COLO668 (cell line): ENCODE results near the gene UPF3A.
A peak's percentile ranks its signal among the peaks of the same experiment; 100 is the strongest.
"Not testable (repeated sequence)": the region's sequence is repeated elsewhere in the genome, so short reads cannot be mapped to it uniquely, and the experiment has no call there.

Experiments used
- DNase-seq: peaks from one replicate; lab custom pipeline; 2025; ENCODE audit not compliant: unreplicated experiment; lab: John Stamatoyannopoulos, UW

Gene UPF3A

DNA sequence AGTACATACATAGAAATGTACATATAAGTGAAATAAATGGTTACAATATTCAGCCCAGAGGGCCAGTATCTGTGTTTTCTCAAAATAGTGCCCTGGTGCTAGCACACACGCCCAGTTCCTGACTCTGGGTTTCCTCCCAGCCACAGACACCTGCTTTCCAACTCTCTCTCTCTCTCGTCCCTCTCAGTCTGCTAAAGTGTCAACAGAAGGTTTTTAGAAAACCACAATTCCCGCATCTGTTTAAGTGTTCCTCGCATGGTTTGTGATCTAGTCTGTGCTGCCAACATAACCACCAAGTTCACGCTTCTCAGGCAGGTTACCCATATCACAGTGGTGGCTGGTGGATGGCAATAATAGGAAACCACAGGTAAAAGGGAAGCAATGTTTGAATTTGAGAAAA is 17.8 kb upstream of the UPF3A start:
- DNase-seq: no peak

DNA sequence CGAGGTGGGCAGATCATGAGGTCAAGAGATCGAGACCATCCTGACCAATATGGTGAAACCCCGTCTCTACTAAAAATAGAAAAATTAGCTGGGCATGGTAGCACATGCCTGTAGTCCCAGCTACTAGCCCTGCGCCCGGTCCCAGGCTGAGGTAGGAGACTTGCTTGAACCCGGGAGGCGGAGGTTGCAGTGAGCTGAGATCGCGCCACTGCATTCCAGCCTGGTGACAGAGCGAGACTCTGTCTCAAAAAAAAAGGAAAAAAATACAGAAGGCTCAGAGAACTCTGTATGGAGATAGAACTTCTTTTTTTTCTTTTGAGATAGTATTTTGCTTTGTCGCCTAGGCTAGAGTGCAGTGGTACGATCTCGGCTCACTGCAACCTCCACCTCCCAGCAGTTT is 17.1 kb upstream of the UPF3A start:
- DNase-seq: not testable (repeated sequence)

DNA sequence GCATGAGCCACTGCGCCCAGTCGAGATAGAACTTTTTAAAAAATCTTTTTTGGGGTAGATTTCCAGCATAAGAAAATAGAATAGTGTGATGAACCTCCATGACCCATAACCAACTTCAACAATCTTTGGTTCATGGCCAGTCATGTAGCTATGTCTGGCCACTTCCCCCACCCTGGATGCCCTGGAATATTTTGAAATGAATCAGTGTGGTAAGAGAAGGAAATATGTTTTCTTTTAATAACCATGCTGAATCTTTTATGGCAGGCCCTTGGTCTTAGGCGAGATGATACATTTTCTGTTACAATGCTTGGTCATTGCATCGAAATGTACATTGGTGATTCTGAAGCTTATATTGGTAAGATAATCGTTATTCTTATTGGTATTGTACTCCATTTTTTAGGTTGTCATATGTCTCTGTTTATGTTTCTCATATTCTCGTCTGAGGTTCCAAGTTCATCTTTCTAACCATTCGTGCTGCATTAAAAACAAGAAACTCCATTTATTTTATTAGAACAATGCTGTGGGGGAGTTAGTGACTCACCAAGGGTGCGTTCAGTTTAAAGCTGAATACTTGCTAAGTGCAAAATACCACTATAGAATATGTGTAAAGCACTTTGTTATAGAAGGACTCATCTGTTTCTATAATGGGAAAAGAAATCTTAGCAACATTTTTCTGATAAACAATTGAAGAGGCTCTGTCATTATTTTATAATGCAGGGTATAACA is 16.4 kb upstream of the UPF3A start:
- DNase-seq: no peak

DNA sequence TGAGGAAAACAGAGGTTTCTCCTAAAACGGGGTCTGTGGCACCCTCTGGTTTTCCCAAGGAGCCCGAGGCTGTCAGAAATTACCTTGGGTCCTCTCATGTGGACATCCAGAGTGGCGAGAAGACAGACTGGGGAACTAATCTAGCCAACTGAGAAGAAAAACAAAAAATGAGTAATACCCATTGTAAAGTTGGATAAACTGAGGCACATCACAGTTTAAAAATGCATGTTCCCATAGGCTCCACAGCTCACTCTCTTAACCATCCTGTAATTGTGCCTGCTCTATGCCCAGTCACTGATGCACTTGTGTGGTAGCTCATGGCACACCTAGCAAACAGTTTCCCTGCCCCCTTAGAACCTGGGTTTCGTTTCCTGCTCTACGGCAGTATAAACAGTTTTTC is 15.2 kb upstream of the UPF3A start:
- no peak for DNase-seq

DNA sequence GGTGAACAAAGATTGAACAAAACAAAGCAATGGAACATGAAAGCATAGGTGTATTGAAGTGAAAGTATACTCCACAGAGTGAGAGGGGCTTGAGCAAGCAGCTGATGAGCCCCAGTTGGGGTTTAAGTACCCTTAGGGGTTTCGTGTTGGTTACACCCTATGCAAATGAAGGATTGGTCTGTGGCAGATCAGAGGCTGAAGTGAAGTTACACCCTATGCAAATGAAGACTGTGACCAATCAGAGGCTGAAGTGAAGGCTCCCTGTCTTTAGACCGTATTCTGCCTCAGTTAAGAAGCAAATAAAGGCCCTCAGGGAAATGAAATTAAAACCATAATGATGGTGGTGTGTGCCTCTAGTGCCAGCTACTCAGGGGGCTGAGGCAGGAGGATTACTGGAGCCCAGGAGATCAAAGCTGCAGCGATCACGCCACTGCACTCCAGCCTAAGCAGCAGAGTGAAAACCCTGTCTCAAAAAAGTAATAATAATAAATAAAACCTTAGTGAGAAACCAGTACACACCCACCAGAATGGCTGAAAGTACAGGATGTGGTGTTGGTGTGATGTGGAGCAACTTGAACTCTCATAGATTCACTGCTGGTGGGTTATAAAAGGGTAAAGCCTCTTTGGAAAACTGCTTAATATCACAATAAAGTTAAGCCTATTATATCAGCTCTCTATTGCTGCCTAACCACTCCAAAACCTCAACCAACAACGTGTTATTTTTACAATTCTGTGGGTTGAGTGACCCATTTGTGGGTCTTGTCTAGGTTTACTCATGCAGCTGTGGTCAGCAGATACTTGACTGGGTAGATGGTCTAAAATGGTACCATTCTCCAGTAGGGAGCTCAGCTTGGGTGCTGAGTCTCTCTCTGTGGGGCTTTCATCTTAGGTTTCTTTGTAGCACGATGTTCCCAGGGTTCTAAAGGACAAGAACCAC is 12.8 kb upstream of the UPF3A start:
- no peak for DNase-seq

DNA sequence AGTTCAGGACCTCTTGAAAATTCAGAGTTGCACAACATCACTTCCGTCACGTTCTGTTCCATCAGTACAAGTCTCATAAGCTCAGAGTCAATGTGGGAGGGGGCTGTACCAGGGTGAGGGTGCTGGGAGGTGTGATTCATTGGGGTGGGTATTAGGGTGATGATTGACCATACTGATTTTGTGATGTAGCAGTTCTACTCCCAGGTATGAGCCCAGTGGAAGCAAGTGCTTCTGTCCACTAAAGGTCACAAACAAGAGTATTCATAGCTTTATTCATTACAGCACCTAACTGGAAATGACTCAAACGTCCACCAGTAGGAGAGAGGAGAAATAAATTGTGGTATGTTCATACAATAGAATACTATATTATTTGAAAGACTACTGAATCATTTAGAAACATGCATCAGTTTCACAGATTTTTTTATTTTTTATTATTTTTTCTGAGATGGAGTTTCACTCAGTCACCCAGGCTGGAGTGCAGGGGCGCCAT is 12.1 kb upstream of the UPF3A start:
- DNase-seq: no peak

DNA sequence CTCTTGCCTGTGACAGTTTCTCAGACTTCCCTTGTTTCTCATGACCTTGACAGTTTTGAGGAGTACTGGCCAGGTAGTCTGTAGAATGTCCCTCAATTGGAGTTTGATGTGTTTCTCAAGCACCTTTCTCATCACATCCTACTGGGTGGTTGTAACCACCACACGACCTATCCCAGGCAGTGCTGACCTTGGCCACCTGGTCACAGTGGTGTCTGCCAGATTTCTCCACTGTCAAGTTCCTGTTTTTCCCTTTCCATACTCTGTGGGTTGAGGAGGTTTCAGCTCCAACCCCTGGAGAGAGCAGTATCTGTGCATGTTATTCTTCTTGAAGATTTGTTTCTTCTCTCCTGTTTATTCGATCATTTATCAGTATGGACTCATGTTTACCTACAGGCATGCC is 8.4 kb upstream of the UPF3A start:
- no peak for DNase-seq

DNA sequence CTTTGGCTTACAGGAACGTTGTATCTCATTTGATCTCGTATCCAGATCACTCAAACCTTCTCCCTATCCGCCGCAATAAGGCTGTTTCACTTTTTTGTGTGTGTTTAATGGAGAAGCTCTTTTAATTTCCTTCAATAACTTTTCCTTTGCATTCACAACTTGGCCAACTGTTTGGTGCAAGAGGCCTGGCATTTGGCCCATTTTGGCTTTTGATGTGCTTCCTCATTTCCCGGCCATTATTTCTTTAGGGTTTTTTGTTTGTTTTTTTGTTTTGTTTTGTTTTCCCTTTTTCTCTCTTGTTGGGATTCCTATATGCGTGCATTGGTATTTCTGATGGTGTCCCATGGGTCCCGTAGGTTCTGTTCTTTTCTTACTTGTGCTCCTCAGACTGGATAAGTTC is 6.1 kb upstream of the UPF3A start:
- no peak for DNase-seq

DNA sequence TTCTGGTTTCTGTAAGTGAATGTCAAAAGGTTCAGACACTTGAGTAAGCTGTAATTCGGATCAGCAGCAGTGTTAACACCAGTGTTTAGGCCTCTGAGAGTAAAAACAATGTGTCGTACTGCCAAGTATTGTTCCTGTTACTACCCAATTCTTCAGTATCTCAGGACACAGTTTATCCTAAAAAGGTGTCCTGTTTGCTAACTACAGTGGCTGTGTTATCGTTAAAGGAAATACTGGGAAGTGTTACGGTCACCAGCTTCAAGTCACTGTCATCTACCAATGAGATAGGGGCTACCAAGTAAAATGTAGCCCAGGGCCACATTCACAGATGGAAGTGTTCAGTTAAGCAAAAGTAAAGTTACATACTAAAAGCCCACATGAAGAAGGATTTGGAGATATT is 2.3 kb upstream of the UPF3A start:
- DNase-seq: no peak

DNA sequence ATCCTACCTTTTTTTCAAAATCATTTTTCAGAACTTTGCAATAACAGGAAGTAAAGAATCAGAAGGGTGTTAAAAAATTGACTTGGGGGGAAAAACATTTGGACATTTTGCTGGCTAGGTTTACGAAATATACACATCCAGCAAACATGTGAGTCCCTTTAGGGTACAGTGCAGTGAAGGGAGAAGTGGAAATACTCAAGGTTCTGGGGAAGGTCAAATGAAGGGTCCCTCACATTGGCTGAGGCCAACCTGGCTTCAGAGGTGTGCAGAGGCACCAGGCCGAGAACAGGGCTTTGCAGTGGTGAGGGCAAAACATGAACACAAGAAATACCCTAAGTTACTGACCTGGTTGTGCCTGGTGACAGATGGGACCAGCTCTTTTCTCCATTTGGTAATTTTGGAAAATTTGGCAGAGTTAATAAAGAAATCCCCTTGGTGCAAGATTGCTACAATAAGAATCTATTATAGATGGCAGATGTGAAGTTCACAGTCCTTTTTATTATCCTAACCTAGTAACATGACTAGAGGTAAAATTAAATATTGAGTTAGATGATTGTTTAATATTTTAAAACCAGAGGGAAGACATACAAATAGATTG is 1.5 kb upstream of the UPF3A start:
- no peak for DNase-seq

DNA sequence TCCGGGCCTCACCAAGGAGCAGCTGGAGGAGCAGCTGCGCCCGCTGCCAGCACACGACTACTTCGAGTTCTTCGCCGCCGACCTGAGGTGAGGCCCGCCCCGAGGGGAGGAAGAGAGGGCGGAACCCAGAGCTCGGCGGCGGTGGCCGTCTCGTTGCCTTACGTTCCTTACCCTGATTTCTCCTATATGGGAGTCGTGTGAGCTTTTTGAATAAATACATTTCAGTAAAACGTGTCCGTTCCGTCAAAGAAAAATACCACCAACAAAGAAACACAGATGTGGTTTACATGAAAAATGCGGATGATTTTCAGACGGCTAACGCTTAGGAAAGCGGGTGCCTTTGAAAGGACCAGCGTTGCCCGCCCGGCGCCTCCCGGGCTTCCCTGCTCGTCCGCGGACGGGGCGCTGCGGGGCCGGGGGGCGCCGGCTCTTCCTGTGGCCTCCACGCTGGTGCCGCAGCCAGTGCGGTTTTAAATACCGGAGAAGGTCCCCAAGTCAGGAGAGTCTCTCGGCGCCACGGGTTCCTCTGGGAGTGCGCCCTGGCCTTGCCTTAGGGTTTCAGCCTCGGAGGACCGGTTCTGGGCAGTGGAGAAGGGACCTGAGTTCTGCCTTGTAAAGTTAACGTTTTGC is 755 bp downstream of the UPF3A start:
- peak; percentile 96 for DNase-seq

DNA sequence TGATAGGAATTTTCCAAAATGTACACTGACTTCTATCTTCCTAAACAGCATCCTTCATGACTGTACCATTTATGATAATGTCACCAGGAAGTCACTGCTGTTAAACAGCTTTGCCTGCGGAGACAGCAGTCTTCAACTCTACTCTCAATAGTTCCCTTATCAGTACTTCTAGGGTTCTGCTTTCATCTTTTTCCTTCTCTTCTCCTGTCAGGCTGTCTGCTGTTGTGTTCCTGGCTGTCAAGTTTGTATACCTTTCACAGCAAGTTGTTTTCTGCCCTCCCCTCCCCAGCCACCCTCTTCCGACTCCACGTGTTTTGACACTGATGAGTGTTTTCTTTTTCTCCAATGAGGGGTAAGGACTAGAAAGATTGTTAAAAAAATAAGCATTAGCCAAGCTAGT is 2.2 kb downstream of the UPF3A start:
- no peak for DNase-seq

DNA sequence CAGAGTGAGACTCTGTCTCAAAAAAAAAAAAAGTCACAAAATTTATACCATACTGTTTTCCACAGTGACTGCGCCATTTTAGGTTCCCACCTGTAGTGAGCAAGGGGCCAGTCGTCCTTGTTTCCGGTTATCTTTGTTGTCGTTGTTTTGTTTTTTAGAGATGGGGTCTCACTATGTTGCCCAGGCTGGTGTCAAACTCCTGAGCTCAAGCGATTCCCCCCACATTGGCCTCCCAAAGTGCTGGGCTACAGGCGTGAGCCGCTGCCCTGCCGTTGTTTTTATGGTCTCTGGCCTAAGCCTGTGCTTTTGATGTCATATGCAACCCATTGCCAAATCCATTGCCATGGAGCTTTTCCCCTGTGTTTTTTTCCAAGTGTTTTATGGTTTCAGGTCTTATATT is 3.3 kb downstream of the UPF3A start:
- DNase-seq: no peak

DNA sequence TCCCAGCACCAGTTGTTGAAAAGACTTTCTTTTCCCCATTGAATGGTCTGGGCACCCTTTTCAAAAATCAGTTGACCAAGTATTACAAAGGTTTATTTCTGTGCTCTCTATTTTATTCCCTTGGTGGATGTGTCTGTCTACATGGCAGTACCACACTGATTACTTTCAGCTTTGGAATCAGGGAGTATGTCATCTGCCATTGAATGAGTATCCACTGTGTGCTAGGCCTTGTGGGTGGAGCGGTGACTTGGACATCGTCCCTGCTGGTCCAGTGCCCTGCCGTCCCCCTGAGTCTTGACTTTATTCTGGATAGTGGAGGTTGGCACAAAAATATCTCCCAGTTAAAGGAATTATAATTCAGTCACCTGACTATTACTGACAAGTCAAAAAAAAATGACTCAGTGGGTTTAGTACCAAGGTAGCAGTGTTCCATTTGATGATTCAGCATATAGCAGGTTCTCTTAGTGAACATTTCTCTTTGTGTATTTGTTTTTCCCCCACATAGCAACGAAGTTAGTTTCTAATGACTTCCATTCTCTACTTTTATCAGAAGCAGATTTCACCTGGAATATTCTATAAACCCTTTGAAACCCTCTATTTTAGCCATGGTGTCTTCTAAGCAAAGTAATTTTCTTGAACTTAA is 3.9 kb downstream of the UPF3A start:
- DNase-seq: no peak

DNA sequence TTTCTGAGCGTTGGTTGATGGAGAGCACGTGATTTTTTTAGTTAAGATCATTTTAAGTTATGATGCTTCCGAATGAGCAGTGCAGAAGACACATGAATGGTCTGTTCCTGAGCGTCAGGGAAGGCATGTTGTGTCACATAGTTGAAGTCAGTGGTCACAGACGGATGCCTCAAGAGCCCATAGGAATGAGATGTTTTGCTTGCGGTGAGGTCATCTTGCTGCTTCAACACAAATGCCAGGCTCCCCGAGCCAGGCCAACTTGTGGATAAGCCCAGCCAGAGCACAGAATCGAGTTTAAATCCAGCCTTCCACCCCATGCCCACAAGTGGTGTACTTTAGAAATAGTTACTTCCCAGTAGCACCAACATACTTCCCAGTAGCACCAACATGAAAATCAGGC is 5.4 kb downstream of the UPF3A start:
- DNase-seq: no peak

DNA sequence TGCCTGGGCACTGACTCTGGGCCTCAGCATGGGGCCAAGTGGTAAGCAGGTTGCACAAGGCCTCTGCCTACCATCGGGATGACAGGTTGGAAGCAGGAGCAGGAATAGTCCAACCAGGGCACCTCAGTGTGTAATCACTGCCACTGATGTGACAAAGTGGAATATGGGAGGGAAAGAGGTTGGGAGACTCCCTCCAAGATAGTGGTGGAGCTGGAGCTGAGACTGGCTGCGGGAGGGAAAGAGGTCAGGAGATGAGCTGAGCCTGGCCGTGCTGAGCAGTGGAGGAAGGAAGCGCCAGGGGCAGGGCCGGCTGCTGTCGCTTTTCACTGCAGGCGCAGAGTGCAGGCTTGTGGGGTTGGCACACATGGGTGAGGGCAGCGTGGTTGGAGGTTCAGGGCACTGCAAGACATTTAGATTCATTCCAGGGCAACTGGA is 6.8 kb downstream of the UPF3A start:
- DNase-seq: no peak

DNA sequence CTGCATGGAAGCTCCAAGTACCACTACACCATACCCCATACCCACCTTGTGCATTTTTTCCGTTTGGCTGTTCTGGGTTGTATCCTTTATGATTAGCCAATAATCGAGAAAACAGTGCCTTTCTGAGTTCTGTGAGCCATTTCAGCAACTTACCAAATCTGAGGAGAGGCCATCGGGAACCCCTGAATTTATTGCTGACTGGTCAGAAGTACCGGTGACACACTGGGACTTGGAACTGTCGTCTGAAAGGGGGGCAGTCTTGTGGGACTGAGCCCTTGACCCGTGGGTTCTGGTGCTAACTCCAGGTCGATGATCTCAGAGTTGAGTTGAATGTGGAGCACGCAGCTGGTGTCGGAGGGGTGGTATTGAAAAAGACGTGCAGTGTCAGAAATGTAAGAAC is 15.0 kb downstream of the UPF3A start:
- no peak for DNase-seq

DNA sequence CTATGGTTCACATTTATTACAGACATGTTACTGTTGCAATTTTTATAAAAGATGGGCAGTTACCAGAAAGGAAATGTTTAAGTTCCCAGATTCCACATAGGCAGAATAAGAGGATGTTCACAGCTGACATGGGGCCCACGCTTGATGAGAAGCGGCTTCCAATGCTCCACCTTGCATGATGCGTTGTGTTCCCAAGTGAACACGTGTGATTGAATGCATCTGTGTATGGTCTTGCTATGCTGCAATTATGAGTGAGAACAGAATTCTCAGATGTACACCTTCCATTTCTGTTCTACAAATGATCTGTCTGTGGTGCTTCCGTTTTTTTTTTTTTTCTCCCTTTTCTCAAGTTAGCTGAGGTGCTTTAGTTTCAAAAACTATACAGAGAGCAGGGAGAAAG is 15.5 kb downstream of the UPF3A start:
- DNase-seq: no peak

DNA sequence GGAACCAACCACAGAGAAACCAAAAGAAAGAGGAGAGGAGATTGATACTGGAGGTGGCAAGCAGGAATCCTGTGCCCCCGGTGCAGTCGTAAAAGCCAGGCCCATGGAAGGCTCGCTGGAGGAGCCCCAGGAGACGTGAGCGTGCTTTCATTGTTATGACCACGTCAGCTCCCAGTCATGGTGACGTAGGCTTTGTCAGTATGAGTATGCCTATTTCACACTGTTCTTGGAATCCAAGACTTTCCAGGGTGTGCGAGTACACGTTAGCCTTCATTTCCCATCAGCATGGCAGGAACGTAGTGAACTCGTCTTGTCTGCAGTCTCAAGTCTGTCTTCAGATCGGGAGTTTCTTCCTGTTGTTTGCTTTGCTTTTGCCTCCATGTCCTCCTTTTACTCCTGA is 17.5 kb downstream of the UPF3A start:
- DNase-seq: no peak

DNA sequence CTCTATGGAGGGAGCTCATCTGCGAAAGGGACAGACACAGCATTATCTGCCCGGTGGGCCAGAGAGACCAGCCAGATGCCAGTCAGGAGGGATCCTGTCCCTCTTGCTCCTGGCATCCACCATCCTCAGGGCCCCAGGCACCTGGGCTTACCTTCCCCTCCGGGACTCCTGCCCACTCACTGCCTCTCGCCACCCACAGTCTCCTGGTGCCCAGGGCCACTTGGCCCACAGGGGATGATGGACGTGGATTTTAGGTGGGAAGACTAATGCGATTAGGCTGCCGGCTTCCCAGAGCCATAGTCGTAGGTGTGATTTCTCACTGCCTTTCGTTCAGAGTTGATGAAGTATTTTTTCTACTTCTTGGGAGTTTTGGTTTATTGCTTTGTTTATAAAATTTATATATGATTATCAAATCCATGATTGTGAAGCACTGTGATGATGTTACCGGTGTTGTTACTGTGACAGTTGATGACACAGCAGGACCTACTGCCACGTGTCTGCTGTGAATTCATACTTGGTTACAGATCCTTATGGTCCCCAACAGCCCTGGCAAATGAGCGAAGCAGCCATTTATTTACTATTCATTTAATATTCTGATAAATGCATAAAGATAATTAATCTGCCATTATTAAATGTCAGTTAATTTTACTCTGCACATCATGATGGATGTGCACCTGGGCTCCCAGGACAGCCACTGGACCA is 18.4 kb downstream of the UPF3A start:
- no peak for DNase-seq
